Measurements from ENCODE around the gene LRRC10. TPM values are rescaled to one million over a fixed set of nuclear protein-coding genes. Genes with fewer than 3 reads are reported as not detected.

LRRC10 gene
- total and polyA plus RNA-seq, 7 donors = 0.03 TPM; not detected in 6

GRCh38 chr12:69583203-69583602, 27.5 kb downstream of the LRRC10 start:
- Histone ChIP-seq H3K9me3 (no peaks in the 10 kb centered on the region), H3K36me3 (ENCODE audit: insufficient read depth in 1 of 2, low read depth in 1 of 2) (peaks cover 0 to 19% of the 10 kb centered on the region in 2 donors), H3K27me3 (ENCODE audit: insufficient read depth in 3 of 3, low read length in 2 of 3) (no peaks in the 10 kb centered on the region), H3K4me3 (no peak overlapping the region), H3K27ac (no peak overlapping the region), H3K4me1 (peaks cover 10% of the 10 kb centered on the region)
- intact Hi-C loops (cut with DNase I) = no loop called here
- TF ChIP-seq CTCF (IDR thresholded peaks at IDR 0.05) = no peak
- ATAC-seq (no peak), DNase-seq (no peak)

DNA sequence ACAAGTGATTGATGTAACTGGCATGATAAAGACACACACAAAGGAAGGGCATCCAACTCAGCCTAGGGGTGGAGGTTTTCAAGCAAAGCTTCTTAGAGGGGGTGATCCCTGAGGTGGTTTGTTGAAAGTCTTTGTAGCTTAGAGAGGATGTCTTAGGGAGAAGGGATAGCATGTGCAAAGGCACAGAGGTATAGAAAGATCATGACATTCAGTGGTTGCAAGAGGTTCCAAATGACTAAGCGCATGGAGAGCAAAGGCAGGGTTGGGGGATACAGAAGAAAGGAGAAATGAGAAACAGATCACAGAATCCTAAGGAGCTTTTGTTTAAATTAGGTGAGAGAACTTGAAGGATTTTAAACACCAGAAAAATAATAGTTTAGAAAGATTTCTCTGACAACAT, 30.6 kb downstream of the LRRC10 start:
- Histone ChIP-seq H3K9me3 (no peaks in the 10 kb centered on the region), H3K27ac (no peak overlapping the region), H3K27me3 (ENCODE audit: insufficient read depth in 3 of 3, low read length in 2 of 3) (no peaks in the 10 kb centered on the region), H3K4me1 (no peaks in the 10 kb centered on the region), H3K36me3 (ENCODE audit: insufficient read depth in 1 of 2, low read depth in 1 of 2) (peaks cover 0 to 14% of the 10 kb centered on the region in 2 donors), H3K4me3 (no peak overlapping the region)
- no peak for TF ChIP-seq CTCF (IDR thresholded peaks at IDR 0.05)
- no peak for ATAC-seq
- 100% methylated on average over 1 of the region's 1 CpG for WGBS, 3 donors
- intact Hi-C loops (cut with DNase I) = no loop called here
- no peak for DNase-seq

- TF ChIP-seq CTCF (IDR thresholded peaks at IDR 0.05) = no peak
- no peak overlapping the region for H3K27ac ChIP-seq
- H3K27me3 ChIP-seq (ENCODE audit: insufficient read depth in 3 of 3, low read length in 2 of 3) = no peaks in the 10 kb centered on the region
- intact Hi-C loops (cut with DNase I) = loop anchor here in 1 of 2 donors (10.0 kb wide), 1 partner anchor 194 kb away; no protein-coding TSS in a partner anchor
- whole genome bisulfite sequencing, 3 donors = 84 to 91% (median 85%) methylated on average over 4 of the region's 4 CpGs
- H3K36me3 ChIP-seq (ENCODE audit: insufficient read depth in 1 of 2, low read depth in 1 of 2) = peaks cover 0 to 24% of the 10 kb centered on the region in 2 donors
- H3K9me3 ChIP-seq = no peaks in the 10 kb centered on the region
- no peaks in the 10 kb centered on the region for H3K4me1 ChIP-seq
- ATAC-seq (no peak), DNase-seq (no peak)
- H3K4me3 ChIP-seq = no peak overlapping the region
Observed at GRCh38 chr12:69579029-69579428, 31.7 kb downstream of the LRRC10 start.

DNA sequence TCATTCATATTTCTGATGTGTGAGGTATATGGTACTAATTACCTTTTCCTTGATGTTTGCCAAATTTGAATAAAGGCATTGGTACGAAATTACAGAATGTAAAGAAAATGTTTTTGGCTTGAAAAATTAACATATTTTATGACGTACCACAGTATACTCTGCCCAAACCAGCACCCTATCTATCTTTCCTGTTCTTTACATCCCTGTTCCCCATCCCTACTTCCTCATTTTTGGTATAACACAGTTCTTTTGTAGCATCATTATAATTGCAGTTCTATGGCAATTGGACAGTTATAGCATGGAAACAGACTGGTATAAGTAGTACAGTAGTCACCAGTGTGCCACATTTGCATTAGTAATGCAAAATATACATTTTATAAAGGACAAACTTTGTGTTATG, 32.4 kb downstream of the LRRC10 start:
- DNase-seq (no peak), ATAC-seq (no peak)
- no peak for TF ChIP-seq CTCF (IDR thresholded peaks at IDR 0.05)
- Histone ChIP-seq H3K4me1 (no peaks in the 10 kb centered on the region), H3K27ac (no peak overlapping the region), H3K4me3 (no peak overlapping the region), H3K27me3 (ENCODE audit: insufficient read depth in 3 of 3, low read length in 2 of 3) (no peaks in the 10 kb centered on the region), H3K36me3 (ENCODE audit: insufficient read depth in 1 of 2, low read depth in 1 of 2) (peaks cover 0 to 32% of the 10 kb centered on the region in 2 donors), H3K9me3 (no peaks in the 10 kb centered on the region)
- WGBS, 3 donors = 88 to 93% (median 93%) methylated on average over 2 of the region's 2 CpGs
- intact Hi-C loops (cut with DNase I) = loop anchor here in 1 of 2 donors (10.0 kb wide), 1 partner anchor 193 kb away; no protein-coding TSS in a partner anchor

DNA sequence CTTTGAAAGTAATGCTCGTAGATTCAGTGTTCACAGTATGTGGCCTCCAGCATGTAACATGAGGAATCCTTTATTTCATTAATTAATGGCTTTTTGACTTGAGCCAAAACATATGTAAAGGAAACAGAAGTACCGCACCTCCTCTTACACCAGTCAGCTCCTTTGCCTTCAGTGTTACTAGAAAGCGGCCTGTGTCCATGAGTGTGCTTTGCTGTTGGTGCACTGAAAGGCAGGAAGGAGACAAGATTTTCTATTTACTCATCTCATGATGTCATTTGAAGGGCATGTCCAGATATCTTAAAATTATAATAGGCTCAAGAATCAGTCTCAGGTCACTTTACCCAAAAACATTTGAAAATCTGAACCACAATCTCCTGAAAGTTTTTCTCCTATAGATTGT, 35.4 kb downstream of the LRRC10 start:
- 94 to 97% (median 95%) methylated on average over 3 of the region's 3 CpGs for WGBS, 3 donors

More for the DNA sequence above, 35.4 kb downstream of the LRRC10 start:
- no peak for TF ChIP-seq CTCF (IDR thresholded peaks at IDR 0.05)
- intact Hi-C loops (cut with DNase I) = loop anchor here in 1 of 2 donors (10.0 kb wide), 1 partner anchor 191 kb away; no protein-coding TSS in a partner anchor
- no peak for ATAC-seq
- no peaks in the 10 kb centered on the region for H3K27me3 ChIP-seq (ENCODE audit: insufficient read depth in 3 of 3, low read length in 2 of 3)
- peaks cover 4% of the 10 kb centered on the region for H3K4me1 ChIP-seq
- H3K9me3 ChIP-seq = no peaks in the 10 kb centered on the region
- H3K36me3 ChIP-seq (ENCODE audit: insufficient read depth in 1 of 2, low read depth in 1 of 2) = peaks cover 0 to 54% of the 10 kb centered on the region in 2 donors
- no peak for DNase-seq
- no peak overlapping the region for H3K27ac ChIP-seq
- no peak overlapping the region for H3K4me3 ChIP-seq

Measured in psoas muscle (tissue), 8 donors.